ENCODE results near the gene DYNC1LI1.

Gene DYNC1LI1

GRCh38 chr3:32492684-32493436 lies 77.8 kb downstream of the DYNC1LI1 start:
- DNase-seq (ENCODE audit: low read depth in 2 of 2) = no peak

DNA sequence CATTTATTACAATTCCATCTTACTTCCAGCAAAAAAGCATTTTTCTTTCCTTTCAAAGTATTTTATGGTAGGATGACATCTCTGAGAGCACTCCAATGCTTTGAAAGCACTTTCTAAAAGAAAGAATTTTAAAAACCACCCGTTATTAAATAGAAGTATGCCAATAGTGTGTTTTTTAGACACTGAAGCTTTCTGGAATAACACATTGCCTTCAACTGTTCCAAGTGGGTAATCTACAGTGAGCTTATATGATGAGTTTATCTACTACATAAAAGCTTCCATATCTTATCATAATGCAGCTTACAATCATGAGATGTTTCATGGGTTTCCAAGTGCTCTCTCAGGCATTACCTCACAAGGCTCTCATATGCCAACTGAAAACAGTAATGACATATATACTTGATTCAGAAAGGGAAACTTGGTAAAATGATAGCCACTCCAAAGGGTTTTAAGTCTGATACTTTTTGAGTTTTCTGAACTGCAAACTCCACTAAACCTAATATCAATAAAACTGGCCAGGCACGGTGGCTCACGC lies 82.1 kb downstream of the DYNC1LI1 start:
- no peak for DNase-seq (ENCODE audit: low read depth in 2 of 2)

GRCh38 chr3:32487781-32488473 lies 82.7 kb downstream of the DYNC1LI1 start:
- no peak for DNase-seq (ENCODE audit: low read depth in 2 of 2)

GRCh38 chr3:32484436-32484835 lies 86.2 kb downstream of the DYNC1LI1 start:
- no peak for DNase-seq (ENCODE audit: low read depth in 2 of 2)

GRCh38 chr3:32483772-32484171 lies 86.9 kb downstream of the DYNC1LI1 start:
- DNase-seq (ENCODE audit: low read depth in 2 of 2) = no peak

- DNase-seq (ENCODE audit: low read depth in 2 of 2) = no peak
These were observed 88.0 kb downstream of the DYNC1LI1 start for GRCh38 chr3:32482693-32483092.

GRCh38 chr3:32481791-32482631 lies 88.6 kb downstream of the DYNC1LI1 start:
- DNase-seq (ENCODE audit: low read depth in 2 of 2) = no peak

DNA sequence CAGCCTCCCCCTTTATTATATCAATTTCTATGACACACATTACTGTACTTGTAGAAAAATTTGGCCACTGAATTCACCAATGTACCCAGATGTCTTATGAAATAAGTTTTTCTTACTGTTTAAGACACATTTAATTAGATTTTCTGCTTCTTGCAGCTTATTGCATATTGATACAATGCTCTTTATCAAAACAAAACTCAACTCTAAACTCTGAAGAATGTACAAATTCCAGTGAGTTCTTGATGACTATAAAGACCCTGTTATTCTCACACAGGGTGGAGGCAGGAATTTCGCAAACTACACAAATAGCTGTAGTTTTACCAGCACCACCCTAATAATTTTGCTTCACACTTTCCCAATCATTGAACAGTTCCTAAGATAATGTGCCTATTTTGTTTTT lies 90.1 kb downstream of the DYNC1LI1 start:
- no peak for DNase-seq (ENCODE audit: low read depth in 2 of 2)
